Kidney capillary endothelial cell (primary cell): ENCODE data around the gene PKD1L1.
A peak's percentile ranks its signal among the peaks of the same experiment; 100 is the strongest.
"Not testable (repeated sequence)": the region's sequence is repeated elsewhere in the genome, so short reads cannot be mapped to it uniquely, and the experiment has no call there.

ENCODE experiments used
- DNase-seq: peaks from one replicate; pipeline ENCODE4 v3.0.0-alpha.2; 2018; ENCODE audit warnings: low spot score

The PKD1L1 gene, protein sequence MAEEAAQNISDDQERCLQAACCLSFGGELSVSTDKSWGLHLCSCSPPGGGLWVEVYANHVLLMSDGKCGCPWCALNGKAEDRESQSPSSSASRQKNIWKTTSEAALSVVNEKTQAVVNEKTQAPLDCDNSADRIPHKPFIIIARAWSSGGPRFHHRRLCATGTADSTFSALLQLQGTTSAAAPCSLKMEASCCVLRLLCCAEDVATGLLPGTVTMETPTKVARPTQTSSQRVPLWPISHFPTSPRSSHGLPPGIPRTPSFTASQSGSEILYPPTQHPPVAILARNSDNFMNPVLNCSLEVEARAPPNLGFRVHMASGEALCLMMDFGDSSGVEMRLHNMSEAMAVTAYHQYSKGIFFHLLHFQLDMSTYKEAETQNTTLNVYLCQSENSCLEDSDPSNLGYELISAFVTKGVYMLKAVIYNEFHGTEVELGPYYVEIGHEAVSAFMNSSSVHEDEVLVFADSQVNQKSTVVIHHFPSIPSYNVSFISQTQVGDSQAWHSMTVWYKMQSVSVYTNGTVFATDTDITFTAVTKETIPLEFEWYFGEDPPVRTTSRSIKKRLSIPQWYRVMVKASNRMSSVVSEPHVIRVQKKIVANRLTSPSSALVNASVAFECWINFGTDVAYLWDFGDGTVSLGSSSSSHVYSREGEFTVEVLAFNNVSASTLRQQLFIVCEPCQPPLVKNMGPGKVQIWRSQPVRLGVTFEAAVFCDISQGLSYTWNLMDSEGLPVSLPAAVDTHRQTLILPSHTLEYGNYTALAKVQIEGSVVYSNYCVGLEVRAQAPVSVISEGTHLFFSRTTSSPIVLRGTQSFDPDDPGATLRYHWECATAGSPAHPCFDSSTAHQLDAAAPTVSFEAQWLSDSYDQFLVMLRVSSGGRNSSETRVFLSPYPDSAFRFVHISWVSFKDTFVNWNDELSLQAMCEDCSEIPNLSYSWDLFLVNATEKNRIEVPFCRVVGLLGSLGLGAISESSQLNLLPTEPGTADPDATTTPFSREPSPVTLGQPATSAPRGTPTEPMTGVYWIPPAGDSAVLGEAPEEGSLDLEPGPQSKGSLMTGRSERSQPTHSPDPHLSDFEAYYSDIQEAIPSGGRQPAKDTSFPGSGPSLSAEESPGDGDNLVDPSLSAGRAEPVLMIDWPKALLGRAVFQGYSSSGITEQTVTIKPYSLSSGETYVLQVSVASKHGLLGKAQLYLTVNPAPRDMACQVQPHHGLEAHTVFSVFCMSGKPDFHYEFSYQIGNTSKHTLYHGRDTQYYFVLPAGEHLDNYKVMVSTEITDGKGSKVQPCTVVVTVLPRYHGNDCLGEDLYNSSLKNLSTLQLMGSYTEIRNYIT (N-terminal part only)

DNA sequence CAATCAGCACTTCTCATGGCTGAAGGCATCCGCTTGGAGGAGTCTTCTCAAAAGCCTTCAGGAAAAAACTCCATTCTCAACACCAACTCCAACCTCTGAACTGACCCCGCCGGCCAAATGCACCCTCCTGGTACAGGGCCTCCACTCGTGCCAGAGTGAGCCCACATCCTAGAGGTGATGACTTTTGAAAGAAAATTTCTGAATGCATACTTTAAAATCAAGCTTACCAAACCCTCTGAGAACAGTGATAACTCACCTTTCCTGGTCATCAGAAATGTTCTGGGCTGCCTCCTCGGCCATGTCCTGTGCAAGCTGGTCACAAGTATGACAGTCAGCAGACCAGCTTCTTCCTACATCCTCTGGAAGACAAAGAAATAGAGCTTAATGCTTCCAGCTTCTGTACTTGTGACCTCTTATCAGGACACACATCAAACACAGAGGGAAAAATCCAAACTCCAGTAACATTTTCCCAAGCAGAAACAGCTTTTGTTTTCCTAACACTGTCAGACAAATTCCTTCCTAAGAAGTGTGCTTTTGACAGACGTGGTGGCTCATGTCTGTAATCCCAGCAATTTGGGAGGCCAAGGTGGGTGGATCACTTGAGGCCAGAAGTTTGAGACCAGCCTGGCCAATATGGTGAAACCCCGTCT lies at the start of gene PKD1L1:
PKD1L1 (minus strand) TSS at position 326 of the 650 bp plus-strand sequence; CDS start at position 300, 26 bp downstream.
- DNase-seq, result peak; percentile 33

DNA sequence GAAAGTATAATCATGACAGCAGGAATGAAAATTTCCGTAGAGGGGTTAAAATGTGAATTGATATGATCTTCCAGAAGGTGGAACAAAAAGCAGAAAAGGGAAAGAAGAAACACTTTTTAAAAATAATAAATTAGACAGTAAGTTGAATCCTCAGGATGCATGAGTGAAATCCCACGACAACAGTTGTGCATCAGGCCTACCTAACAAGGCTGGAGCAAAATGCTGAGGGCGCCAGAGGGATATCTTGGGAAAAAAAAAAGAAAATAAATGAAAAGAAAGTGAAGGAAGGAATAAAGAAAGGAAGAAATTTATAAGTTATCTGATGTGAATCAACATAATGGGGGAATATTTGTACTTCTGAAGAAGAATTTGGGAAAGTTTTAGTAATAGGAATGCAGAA lies 44.2 kb upstream of the PKD1L1 start:
- no peak for DNase-seq

DNA sequence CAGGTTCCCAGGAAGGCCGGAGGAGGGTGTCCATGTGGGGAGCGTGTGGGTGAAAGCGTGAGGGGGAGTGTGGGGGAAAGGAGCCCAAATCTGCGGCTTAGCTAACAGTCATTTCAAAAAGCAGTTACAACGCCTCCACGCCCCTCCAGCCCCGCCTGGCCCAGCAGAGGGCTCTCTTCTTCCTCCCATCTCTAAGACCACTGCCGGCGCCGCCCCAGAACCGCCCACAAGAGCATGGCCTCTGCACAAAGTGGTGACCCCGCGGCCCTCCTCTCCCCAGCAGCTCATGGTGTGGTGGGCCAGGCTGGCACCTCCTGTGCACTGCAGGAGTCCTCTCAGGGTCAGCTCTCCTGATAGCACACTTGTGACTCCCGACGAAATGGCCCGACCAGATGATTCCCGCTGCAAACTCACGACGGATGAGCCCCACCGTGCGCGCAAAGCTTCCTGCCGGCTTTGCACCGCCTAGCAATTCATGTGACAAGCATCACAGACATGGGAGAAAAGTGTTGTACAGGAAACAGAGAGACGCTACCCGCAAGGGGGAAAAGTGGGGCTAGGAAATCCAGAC lies 43.6 kb upstream of the PKD1L1 start:
- peak; percentile 73 for DNase-seq

DNA sequence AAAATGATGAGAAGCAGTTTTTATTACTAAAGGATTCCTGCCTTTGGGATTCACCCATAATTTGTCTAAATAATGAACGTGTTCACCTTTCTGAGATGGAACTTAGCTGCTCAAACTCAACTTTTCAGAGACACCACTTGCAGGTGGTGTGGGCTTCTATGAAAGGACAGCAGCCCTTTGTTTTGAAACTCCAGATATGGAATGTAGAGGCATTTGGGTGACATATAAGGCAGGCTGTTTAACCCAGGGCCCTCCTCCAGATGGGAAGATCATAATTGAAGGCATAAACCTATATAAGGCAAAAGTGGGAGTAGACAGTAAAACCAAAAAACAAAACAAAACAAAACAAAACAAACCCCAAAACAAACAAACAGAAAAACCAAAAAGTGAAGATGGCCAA lies 43.0 kb upstream of the PKD1L1 start:
- no peak for DNase-seq

DNA sequence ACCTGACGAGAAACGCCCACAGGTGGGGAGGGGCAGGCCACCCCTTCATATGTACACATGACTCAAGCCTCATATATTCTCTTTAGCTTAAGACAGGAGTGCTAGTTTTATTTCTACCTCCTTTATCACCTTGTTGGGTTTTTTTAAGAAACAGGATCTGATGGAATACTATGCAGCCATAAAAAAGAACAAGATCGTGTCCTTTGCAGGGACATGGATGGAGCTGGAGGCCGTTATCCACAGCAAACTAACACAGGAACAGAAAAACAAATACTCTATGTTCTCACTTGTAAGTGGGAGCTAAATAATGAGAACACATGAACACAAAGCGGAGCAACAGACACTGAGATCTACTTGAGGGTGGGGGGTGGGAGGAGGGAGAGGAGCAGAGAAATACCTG lies 42.3 kb upstream of the PKD1L1 start:
- DNase-seq, result no peak

DNA sequence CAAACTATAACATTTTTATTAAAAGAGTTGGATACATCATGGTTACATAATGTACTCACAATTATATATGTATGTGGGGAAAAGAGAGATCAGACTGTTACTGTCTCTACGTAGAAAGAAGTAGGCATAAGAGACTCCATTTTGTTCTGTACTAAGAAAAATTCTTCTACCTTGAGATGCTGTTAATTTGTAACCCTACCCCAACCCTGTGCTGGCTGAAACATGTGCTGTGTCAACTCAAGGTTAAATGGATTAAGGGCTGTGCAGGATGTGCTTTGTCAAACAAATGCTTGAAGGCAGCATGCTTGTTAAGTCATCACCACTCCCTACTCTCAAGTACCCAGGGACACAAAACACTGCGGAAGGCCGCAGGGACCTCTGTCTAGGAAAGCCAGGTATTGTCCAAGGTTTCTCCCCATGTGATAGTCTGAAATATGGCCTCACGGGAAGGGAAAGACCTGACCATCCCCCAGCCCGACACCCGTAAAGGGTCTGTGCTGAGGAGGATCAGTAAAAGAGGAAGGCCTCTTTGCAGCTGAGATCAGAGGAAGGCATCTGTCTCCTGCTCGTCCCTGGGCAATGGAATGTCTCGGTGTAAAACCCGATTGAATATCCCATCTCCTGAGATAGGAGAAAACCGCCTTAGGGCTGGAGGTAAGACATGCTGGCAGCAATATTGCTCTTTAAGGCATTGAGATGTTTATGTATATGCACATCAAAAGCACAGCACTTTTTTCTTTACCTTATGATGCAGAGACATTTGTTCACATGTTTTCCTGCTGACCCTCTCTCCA lies 41.5 kb upstream of the PKD1L1 start:
- not testable (repeated sequence) for DNase-seq

DNA sequence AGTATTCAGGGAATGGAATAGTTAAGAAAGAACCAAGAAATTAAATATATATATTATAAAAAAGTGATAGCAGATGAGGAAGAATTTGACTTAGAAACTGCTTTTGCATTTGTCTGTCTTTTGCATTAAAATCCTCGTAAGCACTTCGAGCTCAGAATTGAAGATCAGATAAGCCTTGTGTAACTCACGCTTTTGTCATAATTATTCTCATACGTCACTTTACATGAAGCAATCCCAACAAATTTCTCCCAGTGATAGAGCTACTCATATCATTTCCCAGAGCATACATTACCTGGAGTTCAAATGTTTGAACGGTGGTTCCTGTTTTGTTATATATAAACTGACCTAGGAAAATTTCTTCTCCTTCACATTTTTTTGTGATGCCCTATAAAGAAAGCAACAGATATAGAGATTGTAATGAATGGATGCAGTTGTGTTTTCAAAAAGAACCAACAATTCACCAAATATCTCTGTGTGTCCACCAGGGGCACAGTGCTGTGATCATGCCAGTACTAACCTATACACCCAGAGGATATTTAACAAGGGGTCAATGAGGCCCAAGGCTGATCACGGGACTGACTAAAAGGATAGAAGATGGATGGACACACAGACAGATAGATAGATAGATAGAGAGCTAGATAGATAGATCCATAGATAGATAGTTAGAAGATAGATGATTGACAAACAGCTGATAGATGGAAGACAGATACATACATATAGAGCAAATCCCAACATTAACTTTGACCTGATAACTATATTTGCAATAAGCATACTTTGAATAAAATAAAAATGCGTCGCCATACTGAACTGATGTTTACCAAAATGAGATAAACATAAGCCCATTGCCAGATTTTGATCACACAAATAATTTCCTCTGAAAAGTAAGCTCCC lies 40.5 kb upstream of the PKD1L1 start:
- DNase-seq, result no peak

DNA sequence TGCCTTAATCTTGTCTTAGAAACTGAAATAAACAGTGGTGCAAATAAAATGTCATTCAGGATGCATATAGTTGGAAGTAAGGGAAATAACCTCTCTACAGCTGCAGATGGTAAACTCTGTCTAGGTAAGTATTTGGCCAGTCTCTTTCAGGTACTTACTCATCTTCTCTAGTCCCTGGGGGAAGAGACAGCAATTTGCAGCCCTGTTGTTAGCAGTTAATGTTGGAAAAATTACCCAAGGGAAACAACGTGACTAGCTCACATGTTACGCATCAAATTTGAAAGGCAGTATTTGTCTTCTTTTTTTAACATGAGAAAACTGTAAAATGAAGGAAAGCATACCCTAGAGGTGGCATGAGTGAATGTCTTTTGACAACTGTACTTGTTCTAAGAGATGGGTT lies 34.3 kb upstream of the PKD1L1 start:
- no peak for DNase-seq

DNA sequence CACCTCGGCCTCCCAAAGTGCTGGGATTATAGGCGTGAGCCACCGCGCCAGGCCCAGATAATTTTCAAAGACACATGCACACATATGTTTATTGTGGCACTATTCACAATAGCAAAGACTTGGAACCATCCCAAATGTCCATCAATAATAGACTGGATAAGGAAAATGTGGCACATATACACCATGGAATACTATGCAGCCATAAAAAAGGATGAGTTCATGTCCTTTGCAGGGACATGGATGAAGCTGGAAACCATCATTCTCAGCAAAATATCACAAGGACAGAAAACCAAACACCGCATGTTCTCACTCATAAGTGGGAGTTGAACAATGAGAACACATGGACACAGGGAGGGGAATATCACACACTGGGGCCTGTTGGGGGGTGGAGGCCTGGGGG lies 32.4 kb upstream of the PKD1L1 start:
- DNase-seq, result not testable (repeated sequence)

DNA sequence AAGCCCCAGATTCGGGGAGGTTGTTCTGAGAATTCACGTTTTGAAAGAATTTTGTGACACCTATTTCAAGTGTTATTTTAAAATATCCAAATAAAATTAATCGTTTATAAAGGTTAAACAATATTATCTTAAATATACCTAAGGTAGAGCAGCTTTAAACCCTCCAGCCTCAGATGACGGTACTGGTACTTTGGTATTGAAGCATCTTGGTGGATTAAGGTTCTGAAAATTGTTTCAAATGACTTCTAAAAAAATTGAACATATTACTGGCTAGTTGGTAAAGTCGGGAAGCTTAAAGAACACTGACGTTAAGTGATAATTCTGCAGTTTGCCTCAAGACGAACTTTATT lies 31.5 kb upstream of the PKD1L1 start:
- DNase-seq, result no peak

DNA sequence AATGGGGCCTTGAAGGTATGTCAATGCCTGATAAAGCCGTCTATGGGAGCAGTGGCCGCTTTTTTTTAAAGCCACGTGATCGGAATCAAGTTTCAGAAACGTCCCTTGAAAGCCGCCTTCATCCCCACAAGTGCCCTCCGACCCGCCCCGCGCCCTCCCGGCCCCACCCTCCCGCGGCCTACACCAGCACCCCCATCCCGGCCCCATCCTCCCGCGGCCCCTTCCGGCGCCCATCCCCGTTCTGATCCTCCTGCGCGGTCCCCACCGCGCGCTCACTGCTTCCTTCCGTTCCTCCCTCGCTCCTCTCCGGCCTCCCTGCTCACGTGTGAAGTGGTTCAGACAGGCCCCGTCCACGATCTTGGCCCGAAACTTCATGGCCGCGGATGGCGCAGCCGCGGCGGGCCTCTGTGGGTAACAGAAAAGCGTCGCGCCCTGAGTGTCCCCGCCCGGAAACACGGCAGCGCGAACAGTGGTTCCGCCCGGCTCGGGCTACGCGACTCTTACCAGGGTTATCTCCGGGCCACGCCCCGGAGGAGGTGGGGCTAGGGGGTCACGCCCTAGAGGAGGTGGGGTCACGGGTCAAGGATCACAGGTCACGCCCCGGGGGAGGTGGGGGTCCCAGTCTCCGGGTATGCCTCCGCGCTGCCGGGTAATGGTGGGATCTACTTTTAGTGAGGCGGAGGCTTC lies 31.0 kb upstream of the PKD1L1 start, which contains the start of gene HUS1:
HUS1 (minus strand) TSS at position 471 of the 687 bp plus-strand sequence; CDS start at position 375, 96 bp downstream.
- DNase-seq, result peak; percentile 83

DNA sequence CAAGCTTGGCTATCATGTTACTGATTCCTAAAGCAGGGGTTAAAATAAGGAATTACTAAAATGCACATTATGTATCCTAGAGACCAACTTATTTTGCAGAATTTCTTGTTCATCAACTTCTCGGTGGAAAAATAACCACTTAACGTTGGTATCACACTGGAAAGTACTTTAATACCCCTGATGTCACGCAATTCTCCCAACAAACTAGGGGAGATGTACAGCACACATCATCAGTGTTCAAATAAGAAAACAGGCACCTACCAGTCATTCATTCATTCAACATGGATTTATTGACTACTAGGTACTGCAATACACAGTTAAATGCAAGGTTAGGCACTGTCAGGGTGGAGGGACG lies 30.5 kb upstream of the PKD1L1 start:
- DNase-seq, result no peak

DNA sequence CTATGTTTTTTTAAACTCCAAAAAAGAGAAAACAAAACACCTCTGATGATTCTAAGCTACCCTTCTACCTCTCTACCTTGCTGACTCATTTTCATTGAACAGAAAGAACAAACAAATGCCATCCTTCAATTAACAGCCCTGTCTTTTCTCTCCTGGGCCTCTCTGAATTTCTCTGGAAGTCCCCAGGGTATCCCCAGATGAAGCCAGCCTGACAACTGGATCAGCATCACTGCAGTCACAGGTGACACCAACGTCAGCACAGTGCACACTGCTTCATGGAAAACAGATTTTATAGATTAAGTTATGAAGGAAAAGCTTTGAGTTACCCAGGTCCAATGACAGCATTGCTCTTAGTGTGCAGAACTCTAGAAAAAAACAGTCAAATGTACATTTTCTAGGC lies 25.5 kb upstream of the PKD1L1 start:
- no peak for DNase-seq

DNA sequence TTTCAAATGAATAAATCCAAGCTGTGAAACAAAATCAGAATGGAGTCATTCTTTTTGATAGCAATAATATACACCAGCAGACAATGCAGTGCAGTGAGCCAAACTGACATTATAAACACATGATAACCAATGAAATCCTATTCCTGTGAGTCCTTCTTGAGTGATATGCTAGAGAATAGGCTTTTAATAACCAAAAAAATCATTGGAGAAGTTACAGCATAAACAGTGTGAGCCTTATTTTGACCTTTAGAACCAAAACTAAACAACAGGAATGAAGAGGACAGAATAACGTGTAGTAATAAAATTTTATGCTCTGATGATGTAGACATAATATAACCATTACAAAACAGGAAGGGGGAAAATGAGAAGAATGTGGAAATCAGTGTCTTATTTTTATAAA lies 22.5 kb upstream of the PKD1L1 start:
- no peak for DNase-seq

DNA sequence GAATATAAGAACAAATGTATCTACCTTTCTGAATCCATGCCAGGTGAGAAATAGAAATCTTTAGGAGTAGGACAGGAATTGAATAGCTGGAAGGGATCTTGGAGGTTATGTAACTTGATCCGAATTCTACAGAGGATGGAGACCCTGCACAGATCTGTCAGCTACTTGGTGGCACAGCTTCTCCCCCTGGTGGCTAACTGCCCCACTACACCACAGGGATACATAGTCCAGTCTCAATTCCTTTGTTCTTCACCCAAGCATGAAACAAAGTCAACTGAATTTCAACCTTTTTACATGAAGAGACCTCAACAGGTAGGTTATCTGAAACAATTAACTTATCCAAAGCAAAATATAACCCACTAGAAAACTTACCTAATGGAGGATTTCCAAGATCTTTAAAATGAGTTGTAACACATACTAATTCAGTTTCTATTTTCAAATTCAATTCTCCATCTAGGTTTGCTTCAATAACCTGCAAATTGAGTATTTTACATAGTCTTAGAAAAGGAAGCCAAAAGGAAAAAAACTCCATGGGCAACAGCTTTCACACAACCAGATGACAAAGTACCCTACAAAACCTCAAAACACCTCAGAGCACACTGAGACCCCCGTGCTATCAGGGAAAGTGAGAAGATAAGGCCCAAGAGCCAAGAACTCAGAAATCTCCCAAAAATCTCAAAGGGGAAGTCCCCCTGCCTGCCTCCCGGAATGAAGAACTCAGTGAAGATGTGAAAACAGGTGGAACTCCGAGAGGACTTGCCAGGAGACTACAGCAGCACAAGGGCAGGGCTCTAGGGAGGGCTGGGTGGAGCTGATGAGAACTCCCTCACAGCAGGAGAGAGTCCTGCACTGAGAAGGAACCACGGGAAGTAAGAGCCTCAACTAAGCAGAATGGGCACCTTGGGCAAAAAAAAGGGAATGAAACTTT lies 20.8 kb upstream of the PKD1L1 start:
- DNase-seq, result peak; percentile 63

DNA sequence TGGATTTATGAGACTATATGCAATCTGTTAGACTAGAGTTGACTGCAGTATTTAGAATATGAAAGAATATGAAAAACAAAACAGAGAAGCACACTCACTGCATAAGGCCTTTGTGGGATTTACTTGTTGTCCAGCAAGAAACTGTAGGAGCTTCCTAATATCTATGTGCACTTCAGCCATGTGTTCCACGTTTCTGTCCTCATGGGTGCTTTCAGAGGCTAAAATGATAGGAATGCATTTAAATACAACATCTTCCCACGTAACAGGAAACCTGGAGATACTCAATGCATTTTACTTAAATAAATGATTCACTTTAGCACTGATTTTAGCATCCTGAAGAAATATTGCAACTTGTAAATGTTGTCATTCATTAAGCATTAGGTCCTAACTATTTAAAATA lies 19.4 kb upstream of the PKD1L1 start:
- no peak for DNase-seq

DNA sequence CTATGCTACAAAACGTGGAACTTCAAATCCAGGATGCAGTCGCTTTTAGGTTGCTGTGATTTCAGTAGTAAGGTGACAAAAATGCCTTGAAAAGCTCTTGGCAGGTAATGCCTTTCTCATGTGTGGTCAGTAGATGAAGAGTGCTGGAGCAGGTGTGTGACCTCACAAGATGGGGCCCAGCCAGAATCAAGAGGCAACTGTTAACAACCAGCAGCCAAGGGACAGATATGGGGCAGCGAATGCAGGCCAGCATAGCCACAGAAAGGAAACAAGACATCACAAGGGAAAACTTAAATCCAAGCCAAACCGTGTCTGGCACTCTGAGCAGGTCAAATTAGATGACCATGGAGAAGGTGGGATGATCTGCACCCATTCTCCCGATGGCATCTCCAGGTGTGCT lies 18.9 kb upstream of the PKD1L1 start:
- no peak for DNase-seq

DNA sequence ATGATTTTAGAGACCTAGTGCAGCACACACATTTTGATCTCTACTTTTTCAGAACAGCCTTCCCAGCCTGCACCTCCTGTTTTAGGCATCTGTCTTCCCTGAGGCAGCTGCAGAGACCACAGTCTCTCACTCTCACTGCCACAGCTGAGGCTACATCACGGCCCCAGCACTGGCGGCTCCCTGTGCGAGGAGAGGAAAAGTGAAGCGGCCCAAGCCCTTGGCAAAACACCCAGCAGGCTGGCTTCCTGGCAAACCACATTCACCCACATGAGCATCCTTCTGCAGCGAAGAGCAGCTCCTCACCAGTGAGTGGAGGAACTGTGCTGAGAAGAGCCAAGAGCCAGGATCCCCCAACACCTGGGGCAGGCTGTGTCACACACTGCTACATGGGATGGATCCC lies 17.2 kb upstream of the PKD1L1 start:
- DNase-seq, result no peak
